IMR-90 (cell line): Measurements from ENCODE around the gene LHFPL6. TPM values are rescaled to one million over a fixed set of nuclear protein-coding genes. Genes with fewer than 3 reads are reported as not detected.
A peak's percentile ranks its signal among the peaks of the same experiment; 100 is the strongest.

Experiments used
- ATAC-seq: fragments of 200-7000 bp; cut with Tn5 transposase; 2 replicates; pipeline ENCODE4 v1.9.1; 2020; ENCODE audit warnings: low read depth, mild to moderate bottlenecking, moderate library complexity
- BruUV-seq: library from RNA; stranded (reverse); fragments of 400-500 nt; replicated peaks from 2 replicates; lab custom pipeline; 2021; lab: Mats Ljungman, UMichigan
- CTCF ChIA-PET: fragments of 300-600 bp; formaldehyde crosslinking; extraction: SDS; loops from one replicate; lab custom pipeline; 2021; ENCODE audit warnings: antibody characterized with exemption; lab: Yijun Ruan, JAX
- POLR2A ChIA-PET: fragments of 300-600 bp; sonication (Branson Sonifier 250); formaldehyde crosslinking; loops from one replicate; lab custom pipeline; 2022; ENCODE audit warnings: antibody characterized with exemption; ENCODE audit not compliant: unreplicated experiment; lab: Charles Lee
- DNase-seq: peaks from one replicate; pipeline ENCODE4 v3.0.0; 2013
- H2AFZ ChIP-seq: replicated peaks from 2 replicates; pipeline ENCODE3; 2013; ENCODE audit warnings: low read length, mild to moderate bottlenecking; ENCODE audit not compliant: poor library complexity
- H2AK5ac ChIP-seq: 2 replicates; pipeline ENCODE4 v1.6.1; 2013; ENCODE audit warnings: low read depth, low read length, inconsistent platforms
- H2AK9ac ChIP-seq: replicated peaks from 2 replicates; pipeline ENCODE3; 2013; ENCODE audit warnings: mild to moderate bottlenecking, low read depth, low read length, moderate library complexity; ENCODE audit not compliant: poor library complexity
- H2BK120ac ChIP-seq: 2 replicates; pipeline ENCODE4 v1.6.1; 2013; ENCODE audit warnings: low read depth, low read length, inconsistent platforms
- H2BK15ac ChIP-seq: 3 replicates; pipeline ENCODE4 v1.6.1; 2013; ENCODE audit warnings: low read depth, low read length, inconsistent platforms
- H2BK20ac ChIP-seq: 2 replicates; pipeline ENCODE4 v1.6.1; 2013; ENCODE audit warnings: low read depth, mild to moderate bottlenecking, inconsistent platforms, low read length, moderate library complexity
- H2BK5ac ChIP-seq: 2 replicates; pipeline ENCODE4 v1.6.1; 2013; ENCODE audit warnings: mild to moderate bottlenecking, low read depth, low read length, inconsistent platforms; ENCODE audit not compliant: poor library complexity, severe bottlenecking
- H3K14ac ChIP-seq: replicated peaks from 2 replicates; pipeline ENCODE4 v1.6.1; 2013; ENCODE audit warnings: low read depth, low read length, inconsistent platforms
- H3K18ac ChIP-seq: 2 replicates; pipeline ENCODE4 v1.6.1; 2013; ENCODE audit warnings: low read depth, low read length, control low read depth
- H3K23ac ChIP-seq: 2 replicates; pipeline ENCODE4 v1.6.1; 2013; ENCODE audit warnings: low read depth, low read length, inconsistent platforms
- H3K27ac ChIP-seq: 2 replicates; pipeline ENCODE4 v1.5.1; 2013; ENCODE audit warnings: mild to moderate bottlenecking, control low read depth, low read length; ENCODE audit not compliant: insufficient read depth
- H3K27me3 ChIP-seq: 2 replicates; pipeline ENCODE4 v1.6.1; 2013; ENCODE audit warnings: low read length; ENCODE audit not compliant: control insufficient read depth, insufficient read depth
- H3K36me3 ChIP-seq: 2 replicates; pipeline ENCODE4 v1.6.1; 2013; ENCODE audit warnings: low read length, mixed read lengths; ENCODE audit not compliant: control insufficient read depth, insufficient read depth
- H3K4ac ChIP-seq: 2 replicates; pipeline ENCODE4 v1.6.1; 2013; ENCODE audit warnings: low read depth, low read length, inconsistent platforms
- H3K4me1 ChIP-seq: 2 replicates; pipeline ENCODE4 v1.6.1; 2013; ENCODE audit warnings: low read length, mixed read lengths; ENCODE audit not compliant: control insufficient read depth, insufficient read depth
- H3K4me2 ChIP-seq: 2 replicates; pipeline ENCODE4 v1.6.1; 2013; ENCODE audit warnings: low read depth, mild to moderate bottlenecking, control low read depth, low read length, moderate library complexity
- H3K4me3 ChIP-seq: 2 replicates; pipeline ENCODE4 v1.5.1; 2013; ENCODE audit warnings: low read depth, mild to moderate bottlenecking, control low read depth, low read length, moderate library complexity; ENCODE audit not compliant: insufficient read depth
- H3K56ac ChIP-seq: 2 replicates; pipeline ENCODE4 v1.6.1; 2013; ENCODE audit warnings: low read length, inconsistent platforms; ENCODE audit not compliant: insufficient read depth; ENCODE audit errors: extremely low read depth
- H3K79me1 ChIP-seq, 2 experiments: 2 replicates each; pipeline ENCODE4 v1.6.1; 2013; ENCODE audit warnings: low read length in 2 of 2, inconsistent platforms in 1 of 2, low read depth in 1 of 2
- H3K9ac ChIP-seq: 2 replicates; pipeline ENCODE4 v1.6.1; 2013; ENCODE audit warnings: low read depth, low read length, control low read depth
- H3K9me1 ChIP-seq: 2 replicates; pipeline ENCODE4 v1.6.1; 2013; ENCODE audit warnings: low read length, inconsistent platforms; ENCODE audit not compliant: insufficient read depth
- H3K9me3 ChIP-seq: 2 replicates; pipeline ENCODE4 v1.6.1; 2013; ENCODE audit warnings: low read length; ENCODE audit not compliant: control insufficient read depth, insufficient read depth
- H4K20me1 ChIP-seq: 2 replicates; pipeline ENCODE4 v1.6.1; 2013; ENCODE audit warnings: low read length, inconsistent platforms; ENCODE audit not compliant: insufficient read depth
- H4K5ac ChIP-seq: 2 replicates; pipeline ENCODE4 v1.6.1; 2013; ENCODE audit warnings: mild to moderate bottlenecking, low read depth, low read length, control low read depth
- H4K8ac ChIP-seq, 2 experiments: 2 replicates each; pipeline ENCODE4 v1.6.1; 2013; ENCODE audit warnings: low read depth in 2 of 2, low read length in 2 of 2, control low read depth in 1 of 2, inconsistent platforms in 1 of 2
- H4K91ac ChIP-seq: 2 replicates; pipeline ENCODE4 v1.6.1; 2013; ENCODE audit warnings: low read depth, low read length, inconsistent platforms; ENCODE audit not compliant: insufficient read depth
- CTCF ChIP-seq: conservative IDR thresholded peaks from 2 replicates; pipeline ENCODE4 v1.5.1; 2012; ENCODE audit warnings: mild to moderate bottlenecking, low read depth, low read length, improper control_type of control experiment
- POLR2A ChIP-seq: IDR thresholded peaks from 2 replicates; pipeline ENCODE4 v1.6.1; 2012; ENCODE audit warnings: mild to moderate bottlenecking, low read depth, low read length
- WGBS, 2 experiments: methylation state at CpG; one replicate each; pipeline versions ENCODE4 v1.1.5 to v1.1.7; 2013; ENCODE audit warnings: missing lambda C conversion rate in 2 of 2; ENCODE audit not compliant: insufficient read length in 1 of 2; ENCODE audit errors: extremely low coverage in 2 of 2; 5-methylcytosine and 5-hydroxymethylcytosine counted together
- dilution Hi-C: fragments of 300-500 bp; cut with HindIII; formaldehyde crosslinking; loops from one replicate; pipeline ENCODE4 v1.14.3; 2018; ENCODE audit warnings: low sequenced_read_pairs; ENCODE audit not compliant: unreplicated experiment
- in situ Hi-C: fragments of 300-500 bp; cut with MboI; formaldehyde crosslinking; loops from 3 replicates; pipeline ENCODE4 v1.14.3; 2019; ENCODE audit warnings: low sequenced_read_pairs, inconsistent platforms, mixed read lengths
- intact Hi-C: fragments of 100-400 bp; cut with micrococcal nuclease; formaldehyde crosslinking; loops from 2 replicates; pipeline ENCODE4 v1.10.0; 2022
- polyA plus RNA-seq, 3 experiments: library from polyadenylated mRNA; depleted of rRNA; stranded (reverse); fragments of >200 nt; gene quantifications; 2 replicates each; pipeline ENCODE4 v1.2.3, GENCODE V29; 2012; ENCODE audit warnings: low replicate concordance in 1 of 3
- total RNA-seq: library from RNA; depleted of rRNA; stranded (reverse); fragments of >200 nt; gene quantifications from 2 replicates; pipeline ENCODE4 v1.2.3, GENCODE V29; 2012

Gene LHFPL6
- total and polyA plus RNA-seq, 2 of the 4 experiments (the other 2 are of a cell fraction), result 24.7 to 36.1 TPM

GRCh38 chr13:39600766-39601165, 2.2 kb downstream of the LHFPL6 start:
- no peaks in the 10 kb centered on the region for H4K20me1 ChIP-seq
- H4K5ac ChIP-seq, result peak overlapping the region; percentile 7; the same call in 1 of the 2 replicates
- peaks cover 14% of the 10 kb centered on the region for H3K4me1 ChIP-seq
- peaks cover 11 to 44% of the 10 kb centered on the region in 2 experiments for H3K79me1 ChIP-seq
- peak overlapping the region; percentile 76; the same call in 1 of the 2 replicates for H3K23ac ChIP-seq
- H3K27ac ChIP-seq, result peak overlapping the region; percentile 13; the same call in 1 of the 2 replicates
- H3K9me1 ChIP-seq, result peaks cover 9% of the 10 kb centered on the region
- H3K4ac ChIP-seq, result peak overlapping the region; percentile 64
- H3K14ac ChIP-seq, result 0 out of 2 replicates have a peak overlapping the region, but pooled peaks have one; percentile 48
- no peaks in the 10 kb centered on the region for H3K27me3 ChIP-seq
- peak overlapping the region; percentile 2; the same call in 1 of the 2 replicates for H3K4me3 ChIP-seq
- DNase-seq (no peak), ATAC-seq (no peak)
- no peak overlapping the region for H3K18ac ChIP-seq
- H4K91ac ChIP-seq, result no peak overlapping the region
- H2BK5ac ChIP-seq, result no peak overlapping the region
- peak overlapping the region in 1 of 2 experiments; percentile 50; a peak in 2 of 4 replicates for H4K8ac ChIP-seq
- H3K4me2 ChIP-seq, result peak overlapping the region; percentile 79
- intact Hi-C loops, result loop anchor here (5.0 kb wide), 1 partner anchor 563 kb away; the partner anchor contains the start of genes NHLRC3 and PROSER1
- H2BK15ac ChIP-seq, result no peak overlapping the region
- no peak overlapping the region for H3K9ac ChIP-seq
- H3K56ac ChIP-seq, result no peak overlapping the region
- no peaks in the 10 kb centered on the region for H3K9me3 ChIP-seq
- H2AK5ac ChIP-seq, result peak overlapping the region; percentile 5; the same call in 1 of the 2 replicates
- POLR2A ChIA-PET, result no interaction called here
- TF ChIP-seq CTCF, result 0 out of 2 replicates have a peak, but pooled peaks have one; percentile 18
- TF ChIP-seq POLR2A, result no peak
- in situ Hi-C loops, result loop anchor here (10.0 kb wide), 1 partner anchor 186 kb away; no protein-coding TSS in a partner anchor
- H2AK9ac ChIP-seq, result peak overlapping the region; percentile 57
- CTCF ChIA-PET, result interaction anchor here (0.6 to 1.0 kb wide), 2 partner anchors 11 to 41 kb away, joined by 4 to 5 read pairs; no protein-coding TSS in a partner anchor
- peak overlapping the region; percentile 44 for H2AFZ ChIP-seq
- no CpG with 5 or more reads among the region's 9 CpGs for WGBS, 2 experiments
- H3K36me3 ChIP-seq, result peaks cover 4% of the 10 kb centered on the region
- H2BK120ac ChIP-seq, result peak overlapping the region; percentile 2; the same call in 1 of the 2 replicates
- no TSS peak for BruUV-seq
- H2BK20ac ChIP-seq, result peak overlapping the region; percentile 5
- dilution Hi-C loops, result no loop called here
